HG02885 (cell line): ENCODE results near the gene DUSP21.
"Not testable (repeated sequence)": the region's sequence is repeated elsewhere in the genome, so short reads cannot be mapped to it uniquely, and the experiment has no call there.

Experiments used
- ATAC-seq: cut with Tn5 transposase; IDR thresholded peaks from one replicate; pipeline ENCODE4 v1.9.1; 2021; ENCODE audit warnings: mild to moderate bottlenecking; ENCODE audit not compliant: unreplicated experiment, poor library complexity

Gene DUSP21

GRCh38 chrX:44843753-44844152, at the start of gene DUSP21:
TSS of gene DUSP21 (plus strand) at chrX:44844021. CDS start at chrX:44844133, 112 bp downstream.
- ATAC-seq, result no peak

- no peak for ATAC-seq
Observed at GRCh38 chrX:44795945-44796450, 47.8 kb upstream of the DUSP21 start.

- ATAC-seq, result no peak
Observed at GRCh38 chrX:44802613-44803012, 41.2 kb upstream of the DUSP21 start.

- no peak for ATAC-seq
Observed at GRCh38 chrX:44815681-44816080, 28.1 kb upstream of the DUSP21 start.

GRCh38 chrX:44816367-44816766, 27.5 kb upstream of the DUSP21 start:
- no peak for ATAC-seq

GRCh38 chrX:44817029-44817428, 26.8 kb upstream of the DUSP21 start:
- ATAC-seq, result no peak

GRCh38 chrX:44822601-44823000, 21.2 kb upstream of the DUSP21 start:
- no peak for ATAC-seq

- ATAC-seq, result not testable (repeated sequence)
Observed at GRCh38 chrX:44823193-44823592, 20.6 kb upstream of the DUSP21 start.

- no peak for ATAC-seq
Observed at GRCh38 chrX:44828008-44828605, 15.7 kb upstream of the DUSP21 start.

GRCh38 chrX:44829832-44830231, 14.0 kb upstream of the DUSP21 start:
- no peak for ATAC-seq

- no peak for ATAC-seq
Observed at GRCh38 chrX:44842550-44843317, 1.1 kb upstream of the DUSP21 start.

- ATAC-seq, result no peak
Observed at GRCh38 chrX:44843318-44843702, 511 bp upstream of the DUSP21 start.

GRCh38 chrX:44844204-44844603, 383 bp downstream of the DUSP21 start:
- ATAC-seq, result no peak

- not testable (repeated sequence) for ATAC-seq
Observed at GRCh38 chrX:44850891-44851290, 7.1 kb downstream of the DUSP21 start.

GRCh38 chrX:44871114-44871645, 27.4 kb downstream of the DUSP21 start:
- no peak for ATAC-seq

- ATAC-seq, result peak; percentile 25
Observed at GRCh38 chrX:44871931-44872820, 28.4 kb downstream of the DUSP21 start.

- peak; percentile 91 for ATAC-seq
Observed at GRCh38 chrX:44872821-44873414, 29.1 kb downstream of the DUSP21 start, which contains the start of gene KDM6A. TSS of gene KDM6A (plus strand) at chrX:44873188. CDS start at chrX:44873552, 364 bp downstream.

GRCh38 chrX:44873415-44874276, 29.8 kb downstream of the DUSP21 start:
- peak; percentile 16 for ATAC-seq
